WTC11 (cell line): ENCODE data around the gene HCST. TPM values are rescaled to one million over a fixed set of nuclear protein-coding genes. Genes with fewer than 3 reads are reported as not detected.

Source experiments
- ATF1 ChIP-seq: sonication (generic); formaldehyde crosslinking; IDR thresholded peaks from 2 replicates; pipeline ENCODE4 v1.8.1; 2023; ENCODE audit warnings: mild to moderate bottlenecking, moderate library complexity, missing genetic modification reagents
- E2F4 ChIP-seq: sonication (generic); formaldehyde crosslinking; IDR thresholded peaks from 2 replicates; pipeline ENCODE4 v1.8.1; 2022; ENCODE audit warnings: low read depth, mild to moderate bottlenecking, moderate library complexity, missing genetic modification reagents, borderline replicate concordance
- E2F5 ChIP-seq: sonication (generic); formaldehyde crosslinking; IDR thresholded peaks from 2 replicates; pipeline ENCODE4 v1.8.1; 2022; ENCODE audit warnings: mild to moderate bottlenecking, moderate library complexity, missing genetic modification reagents
- ELF4 ChIP-seq: sonication (generic); formaldehyde crosslinking; IDR thresholded peaks from 2 replicates; pipeline ENCODE4 v1.8.1; 2022; ENCODE audit warnings: low read depth, mild to moderate bottlenecking, moderate library complexity, missing genetic modification reagents
- NFYB ChIP-seq: sonication (generic); formaldehyde crosslinking; conservative IDR thresholded peaks from 2 replicates; pipeline ENCODE4 v1.8.0; 2022; ENCODE audit warnings: low read depth, missing genetic modification reagents
- NR1H2 ChIP-seq: sonication (generic); formaldehyde crosslinking; IDR thresholded peaks from 2 replicates; pipeline ENCODE4 v1.9.0; 2021; ENCODE audit warnings: mild to moderate bottlenecking, moderate library complexity, missing genetic modification reagents
- OVOL2 ChIP-seq: fragments of 250-450 bp; sonication (Bioruptor Pico); IDR thresholded peaks from 2 replicates; pipeline ENCODE4 v1.9.0; 2021; ENCODE audit warnings: mild to moderate bottlenecking, borderline replicate concordance
- TCF7 ChIP-seq: sonication (generic); formaldehyde crosslinking; IDR thresholded peaks from 2 replicates; pipeline ENCODE4 v1.8.0; 2022; ENCODE audit warnings: mild to moderate bottlenecking, low read depth, missing genetic modification reagents, moderate library complexity
- ZMAT4 ChIP-seq: fragments of 250-450 bp; sonication (Bioruptor Pico); IDR thresholded peaks from 2 replicates; pipeline ENCODE4 v1.9.0; 2021; ENCODE audit warnings: mild to moderate bottlenecking
- ZNF138 ChIP-seq: sonication (generic); formaldehyde crosslinking; conservative IDR thresholded peaks from 2 replicates; pipeline ENCODE4 v1.8.1; 2022; ENCODE audit warnings: mild to moderate bottlenecking, moderate library complexity, missing genetic modification reagents
- ZNF396 ChIP-seq: fragments of 250-450 bp; sonication (Bioruptor Pico); IDR thresholded peaks from 2 replicates; pipeline ENCODE4 v1.8.0; 2021; ENCODE audit warnings: mild to moderate bottlenecking, moderate library complexity, borderline replicate concordance
- ZNF416 ChIP-seq: fragments of 250-450 bp; sonication (Bioruptor Pico); IDR thresholded peaks from 2 replicates; pipeline ENCODE4 v1.9.0; 2021; ENCODE audit warnings: mild to moderate bottlenecking, inconsistent platforms
- ZNF425 ChIP-seq: fragments of 250-450 bp; sonication (Bioruptor Pico); conservative IDR thresholded peaks from 2 replicates; pipeline ENCODE4 v1.9.0; 2021; ENCODE audit warnings: mild to moderate bottlenecking
- ZNF532 ChIP-seq: fragments of 250-450 bp; sonication (Bioruptor Pico); IDR thresholded peaks from 2 replicates; pipeline ENCODE4 v1.9.0; 2021; ENCODE audit warnings: mild to moderate bottlenecking, borderline replicate concordance
- total RNA-seq: library from RNA; stranded (reverse); gene quantifications from 3 replicates; pipeline ENCODE4 v1.2.3, GENCODE V29; 2021
- TF ChIP-seq, protein P1 (sequence below): sonication (generic); formaldehyde crosslinking; IDR thresholded peaks from 2 replicates; pipeline ENCODE4 v1.8.0; 2022; ENCODE audit warnings: mild to moderate bottlenecking, missing genetic modification reagents
- TF ChIP-seq, protein P2 (sequence below): fragments of 250-450 bp; sonication (Bioruptor Pico); IDR thresholded peaks from 2 replicates; pipeline ENCODE4 v1.8.0; 2021; ENCODE audit warnings: mild to moderate bottlenecking
- TF ChIP-seq, protein P3 (sequence below): fragments of 250-450 bp; sonication (Bioruptor Pico); IDR thresholded peaks from 2 replicates; pipeline ENCODE4 v1.9.0; 2021; ENCODE audit warnings: mild to moderate bottlenecking
- TF ChIP-seq, protein P4 (sequence below): fragments of 250-450 bp; sonication (Bioruptor Pico); IDR thresholded peaks from 2 replicates; pipeline ENCODE4 v2.1.2; 2022; ENCODE audit warnings: mild to moderate bottlenecking, moderate library complexity
- TF ChIP-seq, protein P5 (sequence below): sonication (generic); formaldehyde crosslinking; IDR thresholded peaks from 2 replicates; pipeline ENCODE4 v1.8.0; 2023; ENCODE audit warnings: missing genetic modification reagents

Gene HCST
- total RNA-seq, 1 experiment from 2014 or later: 1.9 TPM

- TF ChIP-seq ZNF532 (CRISPR knock-in tag) (no peak), NFYB (0 out of 2 replicates have a peak, but pooled peaks have one; percentile 19), OVOL2 (CRISPR knock-in tag) (no peak), E2F5 (CRISPR knock-in tag) (peak; percentile 90), ELF4 (CRISPR knock-in tag) (peak; percentile 82; the same call in 1 of the 2 replicates), E2F4 (CRISPR knock-in tag) (no peak), ZNF425 (CRISPR knock-in tag) (no peak), NR1H2 (no peak), ZNF396 (CRISPR knock-in tag) (no peak), ZNF138 (CRISPR knock-in tag) (no peak; the same call in 1 of the 2 replicates), ZMAT4 (no peak), TCF7 (CRISPR knock-in tag) (0 out of 2 replicates have a peak, but pooled peaks have one; percentile 28), ZNF416 (CRISPR knock-in tag) (no peak), ATF1 (CRISPR knock-in tag) (0 out of 2 replicates have a peak, but pooled peaks have one; percentile 79)
- TF ChIP-seq, protein P1, sequence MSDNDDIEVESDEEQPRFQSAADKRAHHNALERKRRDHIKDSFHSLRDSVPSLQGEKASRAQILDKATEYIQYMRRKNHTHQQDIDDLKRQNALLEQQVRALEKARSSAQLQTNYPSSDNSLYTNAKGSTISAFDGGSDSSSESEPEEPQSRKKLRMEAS (CRISPR knock-in tag): peak; percentile 62; the same call in 1 of the 2 replicates
- TF ChIP-seq, protein P2, sequence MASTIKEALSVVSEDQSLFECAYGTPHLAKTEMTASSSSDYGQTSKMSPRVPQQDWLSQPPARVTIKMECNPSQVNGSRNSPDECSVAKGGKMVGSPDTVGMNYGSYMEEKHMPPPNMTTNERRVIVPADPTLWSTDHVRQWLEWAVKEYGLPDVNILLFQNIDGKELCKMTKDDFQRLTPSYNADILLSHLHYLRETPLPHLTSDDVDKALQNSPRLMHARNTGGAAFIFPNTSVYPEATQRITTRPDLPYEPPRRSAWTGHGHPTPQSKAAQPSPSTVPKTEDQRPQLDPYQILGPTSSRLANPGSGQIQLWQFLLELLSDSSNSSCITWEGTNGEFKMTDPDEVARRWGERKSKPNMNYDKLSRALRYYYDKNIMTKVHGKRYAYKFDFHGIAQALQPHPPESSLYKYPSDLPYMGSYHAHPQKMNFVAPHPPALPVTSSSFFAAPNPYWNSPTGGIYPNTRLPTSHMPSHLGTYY (CRISPR knock-in tag): no peak
- TF ChIP-seq, protein P3, sequence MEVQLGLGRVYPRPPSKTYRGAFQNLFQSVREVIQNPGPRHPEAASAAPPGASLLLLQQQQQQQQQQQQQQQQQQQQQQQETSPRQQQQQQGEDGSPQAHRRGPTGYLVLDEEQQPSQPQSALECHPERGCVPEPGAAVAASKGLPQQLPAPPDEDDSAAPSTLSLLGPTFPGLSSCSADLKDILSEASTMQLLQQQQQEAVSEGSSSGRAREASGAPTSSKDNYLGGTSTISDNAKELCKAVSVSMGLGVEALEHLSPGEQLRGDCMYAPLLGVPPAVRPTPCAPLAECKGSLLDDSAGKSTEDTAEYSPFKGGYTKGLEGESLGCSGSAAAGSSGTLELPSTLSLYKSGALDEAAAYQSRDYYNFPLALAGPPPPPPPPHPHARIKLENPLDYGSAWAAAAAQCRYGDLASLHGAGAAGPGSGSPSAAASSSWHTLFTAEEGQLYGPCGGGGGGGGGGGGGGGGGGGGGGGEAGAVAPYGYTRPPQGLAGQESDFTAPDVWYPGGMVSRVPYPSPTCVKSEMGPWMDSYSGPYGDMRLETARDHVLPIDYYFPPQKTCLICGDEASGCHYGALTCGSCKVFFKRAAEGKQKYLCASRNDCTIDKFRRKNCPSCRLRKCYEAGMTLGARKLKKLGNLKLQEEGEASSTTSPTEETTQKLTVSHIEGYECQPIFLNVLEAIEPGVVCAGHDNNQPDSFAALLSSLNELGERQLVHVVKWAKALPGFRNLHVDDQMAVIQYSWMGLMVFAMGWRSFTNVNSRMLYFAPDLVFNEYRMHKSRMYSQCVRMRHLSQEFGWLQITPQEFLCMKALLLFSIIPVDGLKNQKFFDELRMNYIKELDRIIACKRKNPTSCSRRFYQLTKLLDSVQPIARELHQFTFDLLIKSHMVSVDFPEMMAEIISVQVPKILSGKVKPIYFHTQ (CRISPR knock-in tag): no peak
- TF ChIP-seq, protein P4, sequence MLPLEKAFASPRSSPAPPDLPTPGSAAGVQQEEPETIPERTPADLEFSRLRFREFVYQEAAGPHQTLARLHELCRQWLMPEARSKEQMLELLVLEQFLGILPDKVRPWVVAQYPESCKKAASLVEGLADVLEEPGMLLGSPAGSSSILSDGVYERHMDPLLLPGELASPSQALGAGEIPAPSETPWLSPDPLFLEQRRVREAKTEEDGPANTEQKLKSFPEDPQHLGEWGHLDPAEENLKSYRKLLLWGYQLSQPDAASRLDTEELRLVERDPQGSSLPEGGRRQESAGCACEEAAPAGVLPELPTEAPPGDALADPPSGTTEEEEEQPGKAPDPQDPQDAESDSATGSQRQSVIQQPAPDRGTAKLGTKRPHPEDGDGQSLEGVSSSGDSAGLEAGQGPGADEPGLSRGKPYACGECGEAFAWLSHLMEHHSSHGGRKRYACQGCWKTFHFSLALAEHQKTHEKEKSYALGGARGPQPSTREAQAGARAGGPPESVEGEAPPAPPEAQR (CRISPR knock-in tag): no peak
- TF ChIP-seq, protein P5, sequence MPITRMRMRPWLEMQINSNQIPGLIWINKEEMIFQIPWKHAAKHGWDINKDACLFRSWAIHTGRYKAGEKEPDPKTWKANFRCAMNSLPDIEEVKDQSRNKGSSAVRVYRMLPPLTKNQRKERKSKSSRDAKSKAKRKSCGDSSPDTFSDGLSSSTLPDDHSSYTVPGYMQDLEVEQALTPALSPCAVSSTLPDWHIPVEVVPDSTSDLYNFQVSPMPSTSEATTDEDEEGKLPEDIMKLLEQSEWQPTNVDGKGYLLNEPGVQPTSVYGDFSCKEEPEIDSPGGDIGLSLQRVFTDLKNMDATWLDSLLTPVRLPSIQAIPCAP: peak; percentile 81; the same call in 1 of the 2 replicates
- TF ChIP-seq, all 79 proteins: peak for 31
Observed at GRCh38 chr19:35879770-35880317, 22.5 kb upstream of the HCST start (continued).
